Gastroesophageal sphincter (tissue), 4 donors: ENCODE measurements around the gene ARPP19. TPM values are rescaled to one million over a fixed set of nuclear protein-coding genes. Genes with fewer than 3 reads are reported as not detected.

Experiments used
- ATAC-seq: fragments of 150-250 bp; one replicate; pipeline ENCODE4 v1.9.1; 2016; ENCODE audit warnings: mild to moderate bottlenecking, moderate library complexity
- H3K27ac ChIP-seq, 4 donors: fragments of 200-600 bp; sonication (generic) in 3 of 4; 1 replicate in 3 of 4; 2 replicates in 1 of 4; pipeline ENCODE4 v1.5.1; 2016 to 2019
- H3K27me3 ChIP-seq: fragments of 200-600 bp; sonication (generic); one replicate; pipeline ENCODE4 v1.5.1; 2019
- H3K36me3 ChIP-seq, 2 donors: fragments of 200-600 bp; sonication (generic); one replicate each; pipeline ENCODE4 v1.5.1; 2019; ENCODE audit warnings: control low read depth in 1 of 2
- H3K4me1 ChIP-seq, 3 donors: fragments of 200-600 bp; sonication (generic); 1 replicate in 2 of 3; 2 replicates in 1 of 3; pipeline ENCODE4 v1.5.1; 2016 to 2019; ENCODE audit warnings: control low read depth in 2 of 3
- H3K4me3 ChIP-seq, 2 donors: fragments of 200-600 bp; sonication (generic); one replicate each; pipeline ENCODE4 v1.5.1; 2019; ENCODE audit warnings: mild to moderate bottlenecking in 1 of 2, moderate library complexity in 1 of 2
- H3K9me3 ChIP-seq, 3 donors: fragments of 200-600 bp; sonication (generic); one replicate each; pipeline ENCODE4 v1.5.1; 2017 to 2019; ENCODE audit warnings: control low read depth in 2 of 3
- EP300 ChIP-seq: sonication (generic); formaldehyde crosslinking; IDR thresholded peaks from one replicate; pipeline ENCODE4 v1.6.1; 2017; ENCODE audit warnings: antibody characterized with exemption, mild to moderate bottlenecking
- POLR2A ChIP-seq, 2 donors: fragments of 450-650 bp; IDR thresholded peaks; one replicate each; pipeline ENCODE4 v1.6.1; 2017; ENCODE audit warnings: antibody characterized with exemption in 2 of 2, mild to moderate bottlenecking in 2 of 2, moderate library complexity in 1 of 2
- POLR2AphosphoS5 ChIP-seq: sonication (generic); formaldehyde crosslinking; IDR thresholded peaks from one replicate; pipeline ENCODE4 v1.6.1; 2017; ENCODE audit warnings: antibody characterized with exemption
- WGBS, 2 donors: methylation state at CpG; one replicate each; pipeline ENCODE4 v1.1.5; 2018; ENCODE audit warnings: low coverage in 1 of 2; 5-methylcytosine and 5-hydroxymethylcytosine counted together
- total RNA-seq, 4 donors: library from RNA; depleted of rRNA; stranded (reverse); fragments of >200 nt; gene quantifications; one replicate each; pipeline ENCODE4 v1.1.0, GENCODE V29; 2016
- TF ChIP-seq, protein P1 (sequence below), 4 experiments: fragments of 200-600 bp in 2 of 4; fragments of 450-650 bp in 2 of 4; sonication (generic) in 1 of 4; IDR thresholded peaks; one replicate each; pipeline ENCODE4 v1.5.1; 2017 to 2019; ENCODE audit warnings: antibody characterized with exemption in 4 of 4, mild to moderate bottlenecking in 2 of 4, moderate library complexity in 2 of 4

The ARPP19 gene
- total RNA-seq, 4 donors from 2014 or later = 172 to 226 (median 193) TPM

- Histone ChIP-seq H3K4me1 (peaks cover 0 to 34% (median 4%) of the 10 kb centered on the region in 3 donors), H3K9me3 (no peaks in the 10 kb centered on the region), H3K27ac (peak overlapping the region; percentile 51 to 90 (median 88)), H3K4me3 (peak overlapping the region; percentile 69 to 76), H3K27me3 (no peaks in the 10 kb centered on the region), H3K36me3 (no peaks in the 10 kb centered on the region)
- 10 to 47% methylated on average over 3 to 14 of the region's 32 CpGs for WGBS, 2 donors
- TF ChIP-seq POLR2A (IDR thresholded peaks at IDR 0.05) = no peak
- TF ChIP-seq, protein P1, sequence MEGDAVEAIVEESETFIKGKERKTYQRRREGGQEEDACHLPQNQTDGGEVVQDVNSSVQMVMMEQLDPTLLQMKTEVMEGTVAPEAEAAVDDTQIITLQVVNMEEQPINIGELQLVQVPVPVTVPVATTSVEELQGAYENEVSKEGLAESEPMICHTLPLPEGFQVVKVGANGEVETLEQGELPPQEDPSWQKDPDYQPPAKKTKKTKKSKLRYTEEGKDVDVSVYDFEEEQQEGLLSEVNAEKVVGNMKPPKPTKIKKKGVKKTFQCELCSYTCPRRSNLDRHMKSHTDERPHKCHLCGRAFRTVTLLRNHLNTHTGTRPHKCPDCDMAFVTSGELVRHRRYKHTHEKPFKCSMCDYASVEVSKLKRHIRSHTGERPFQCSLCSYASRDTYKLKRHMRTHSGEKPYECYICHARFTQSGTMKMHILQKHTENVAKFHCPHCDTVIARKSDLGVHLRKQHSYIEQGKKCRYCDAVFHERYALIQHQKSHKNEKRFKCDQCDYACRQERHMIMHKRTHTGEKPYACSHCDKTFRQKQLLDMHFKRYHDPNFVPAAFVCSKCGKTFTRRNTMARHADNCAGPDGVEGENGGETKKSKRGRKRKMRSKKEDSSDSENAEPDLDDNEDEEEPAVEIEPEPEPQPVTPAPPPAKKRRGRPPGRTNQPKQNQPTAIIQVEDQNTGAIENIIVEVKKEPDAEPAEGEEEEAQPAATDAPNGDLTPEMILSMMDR (IDR thresholded peaks at IDR 0.05) = no peak
- ATAC-seq = no peak
Observed at GRCh38 chr15:52527911-52528563, 40.8 kb downstream of the ARPP19 start.

DNA sequence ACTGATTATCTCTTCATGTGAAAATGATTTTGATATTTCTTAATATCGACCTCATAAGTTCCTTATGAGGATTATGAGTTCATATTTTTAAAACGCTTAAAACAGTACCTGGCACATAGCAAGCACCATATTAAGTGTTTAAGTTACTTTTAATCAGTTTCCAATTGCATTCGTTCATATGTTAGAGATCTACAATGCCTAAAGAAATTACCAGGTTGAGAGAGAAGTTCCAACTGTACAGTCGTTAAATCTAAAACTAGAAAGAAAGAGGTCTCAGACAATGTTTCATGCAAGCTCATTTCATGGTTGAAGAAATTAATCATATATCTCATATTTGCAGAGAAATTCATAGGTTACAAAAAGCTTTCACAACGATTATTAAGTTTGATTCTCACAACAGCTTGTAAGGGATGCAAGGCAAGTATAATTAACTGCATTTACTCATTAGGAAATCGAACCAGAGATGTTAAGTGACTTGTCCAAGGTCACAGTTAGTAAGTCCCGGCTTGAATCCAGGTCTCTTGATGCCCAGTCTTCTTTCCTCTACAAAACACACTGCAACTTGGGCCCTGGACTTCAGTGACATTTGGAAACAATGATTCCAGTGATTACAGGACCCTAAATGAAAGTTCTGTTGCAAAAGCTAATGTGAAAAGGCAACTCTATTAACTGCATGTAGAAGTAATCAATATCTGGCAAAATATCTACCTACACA is 41.5 kb downstream of the ARPP19 start:
- Histone ChIP-seq H3K27ac (peak overlapping the region in 3 of 4 donors; percentile 86 to 90 (median 89)), H3K36me3 (no peaks in the 10 kb centered on the region), H3K4me3 (peak overlapping the region in 1 of 2 donors; percentile 76), H3K4me1 (peaks cover 0 to 41% (median 4%) of the 10 kb centered on the region in 3 donors), H3K27me3 (no peaks in the 10 kb centered on the region), H3K9me3 (no peaks in the 10 kb centered on the region)
- TF ChIP-seq, protein P1 (IDR thresholded peaks at IDR 0.05) = no peak
- TF ChIP-seq POLR2AphosphoS5 = no peak
- TF ChIP-seq POLR2A (IDR thresholded peaks at IDR 0.05) = no peak
- TF ChIP-seq EP300 = no peak
- 79 to 90% methylated on average over 7 of the region's 7 CpGs for WGBS, 2 donors
- ATAC-seq = no peak

GRCh38 chr15:52524223-52525136 is 44.4 kb downstream of the ARPP19 start:
- no peak for ATAC-seq
- Histone ChIP-seq H3K4me1 (peaks cover 0 to 49% (median 0%) of the 10 kb centered on the region in 3 donors), H3K4me3 (no peak overlapping the region), H3K36me3 (no peaks in the 10 kb centered on the region), H3K27ac (no peak overlapping the region), H3K27me3 (no peaks in the 10 kb centered on the region), H3K9me3 (no peaks in the 10 kb centered on the region)
- 92 to 94% methylated on average over 4 of the region's 4 CpGs for WGBS, 2 donors
- TF ChIP-seq, protein P1 (IDR thresholded peaks at IDR 0.05) = no peak
- no peak for TF ChIP-seq POLR2AphosphoS5
- no peak for TF ChIP-seq EP300
- TF ChIP-seq POLR2A (IDR thresholded peaks at IDR 0.05) = no peak

- no peak for ATAC-seq
- peaks cover 0 to 44% (median 0%) of the 10 kb centered on the region in 3 donors for H3K4me1 ChIP-seq
- H3K27me3 ChIP-seq = no peaks in the 10 kb centered on the region
- no peaks in the 10 kb centered on the region for H3K36me3 ChIP-seq
- no peaks in the 10 kb centered on the region for H3K9me3 ChIP-seq
- TF ChIP-seq POLR2AphosphoS5 (no peak), EP300 (no peak), POLR2A (IDR thresholded peaks at IDR 0.05) (no peak)
- TF ChIP-seq, protein P1 (IDR thresholded peaks at IDR 0.05) = no peak
- WGBS, 2 donors = 66 to 90% methylated on average over 4 of the region's 5 CpGs
- H3K4me3 ChIP-seq = no peak overlapping the region
- H3K27ac ChIP-seq = no peak overlapping the region
Observed at GRCh38 chr15:52523647-52524046, 45.2 kb downstream of the ARPP19 start.
